OCI-LY7 (cell line): ENCODE data around the gene MSANTD7. TPM values are rescaled to one million over a fixed set of nuclear protein-coding genes. Genes with fewer than 3 reads are reported as not detected.
A peak's percentile ranks its signal among the peaks of the same experiment; 100 is the strongest.

Experiments
- BruUV-seq: library from RNA; stranded (reverse); fragments of 400-500 nt; replicated peaks from 2 replicates; lab custom pipeline; 2021; lab: Mats Ljungman, UMichigan
- CTCF ChIA-PET: fragments of 300-600 bp; sonication (Branson Sonifier 250); formaldehyde crosslinking; loops from one replicate; lab custom pipeline; 2022; ENCODE audit warnings: antibody characterized with exemption; ENCODE audit not compliant: unreplicated experiment; lab: Charles Lee
- POLR2A ChIA-PET: fragments of 300-600 bp; sonication (Branson Sonifier 250); formaldehyde crosslinking; loops from one replicate; lab custom pipeline; 2022; ENCODE audit warnings: antibody characterized with exemption; lab: Charles Lee
- DNase-seq: peaks from one replicate; pipeline ENCODE4 v3.0.0-alpha.2; 2015; ENCODE audit warnings: low spot score
- H2AFZ ChIP-seq: fragments of 200-600 bp; sonication (generic), shearing (Covaris generic); 2 replicates; pipeline ENCODE4 v1.6.1; 2014; ENCODE audit warnings: mild to moderate bottlenecking, antibody characterized with exemption, low read length, moderate library complexity
- H3K27ac ChIP-seq: fragments of 200-600 bp; sonication (generic); 2 replicates; pipeline ENCODE4 v1.5.1; 2014; ENCODE audit warnings: mixed run types, low read depth, mild to moderate bottlenecking, moderate library complexity, low read length, inconsistent platforms; ENCODE audit not compliant: poor library complexity, severe bottlenecking
- H3K36me3 ChIP-seq: fragments of 200-600 bp; sonication (generic); 2 replicates; pipeline ENCODE4 v1.6.1; 2014; ENCODE audit warnings: mild to moderate bottlenecking, antibody characterized with exemption, low read length, moderate library complexity, mixed read lengths; ENCODE audit not compliant: insufficient read depth
- H3K4me1 ChIP-seq: fragments of 200-600 bp; sonication (generic); 2 replicates; pipeline ENCODE4 v1.5.1; 2014; ENCODE audit warnings: mild to moderate bottlenecking, low read length; ENCODE audit not compliant: insufficient read depth, poor library complexity, severe bottlenecking
- H3K4me2 ChIP-seq: fragments of 200-600 bp; sonication (generic); 2 replicates; pipeline ENCODE4 v1.6.1; 2014; ENCODE audit warnings: mild to moderate bottlenecking, low read length
- H3K4me3 ChIP-seq: fragments of 200-600 bp; sonication (generic); 2 replicates; pipeline ENCODE4 v1.5.1; 2014; ENCODE audit warnings: mild to moderate bottlenecking, low read depth, low read length; ENCODE audit not compliant: poor library complexity, severe bottlenecking
- H3K79me2 ChIP-seq: fragments of 200-600 bp; sonication (generic); 2 replicates; pipeline ENCODE4 v1.6.1; 2016; ENCODE audit warnings: low read depth, mild to moderate bottlenecking, low read length, moderate library complexity, mixed read lengths; ENCODE audit not compliant: insufficient read depth
- H3K9me2 ChIP-seq: fragments of 200-600 bp; sonication (generic); 2 replicates; pipeline ENCODE4 v1.6.1; 2016; ENCODE audit warnings: mild to moderate bottlenecking, low read length, mixed read lengths; ENCODE audit not compliant: insufficient read depth
- H3K9me3 ChIP-seq: fragments of 200-600 bp; sonication (generic); 2 replicates; pipeline ENCODE4 v1.6.1; 2014; ENCODE audit warnings: mild to moderate bottlenecking, mixed run types, low read length, mixed read lengths
- H4K20me1 ChIP-seq: fragments of 200-600 bp; sonication (generic); 2 replicates; pipeline ENCODE4 v1.6.1; 2014; ENCODE audit warnings: mild to moderate bottlenecking, antibody characterized with exemption, low read length, moderate library complexity, mixed read lengths; ENCODE audit not compliant: insufficient read depth
- EZH2phosphoT487 ChIP-seq: fragments of 200-600 bp; sonication (generic); IDR thresholded peaks from 2 replicates; pipeline ENCODE4 v1.6.1; 2018; ENCODE audit warnings: low read depth, borderline replicate concordance, mild to moderate bottlenecking, mixed run types, antibody characterized with exemption, low read length, moderate library complexity, mixed read lengths
- intact Hi-C: fragments of 100-400 bp; cut with micrococcal nuclease; formaldehyde crosslinking; loops from one replicate; pipeline ENCODE4 v1.10.0; 2022; ENCODE audit not compliant: unreplicated experiment
- total RNA-seq, 2 experiments: library from RNA; depleted of rRNA in 1 of 2; stranded (reverse); fragments of >200 nt in 1 of 2; shearing (Covaris generic) in 1 of 2; gene quantifications; 2 replicates each; pipeline ENCODE4 v1.2.3, GENCODE V29; 2014 to 2022
- TF ChIP-seq, protein P1 (sequence below): fragments of 200-600 bp; sonication (generic); conservative IDR thresholded peaks from 2 replicates; pipeline ENCODE4 v1.5.1; 2014; ENCODE audit warnings: mild to moderate bottlenecking, antibody characterized with exemption, low read length, moderate library complexity, mixed read lengths

The MSANTD7 gene
- total RNA-seq, 2 experiments from 2014 or later = 26.5 to 29.5 TPM

DNA sequence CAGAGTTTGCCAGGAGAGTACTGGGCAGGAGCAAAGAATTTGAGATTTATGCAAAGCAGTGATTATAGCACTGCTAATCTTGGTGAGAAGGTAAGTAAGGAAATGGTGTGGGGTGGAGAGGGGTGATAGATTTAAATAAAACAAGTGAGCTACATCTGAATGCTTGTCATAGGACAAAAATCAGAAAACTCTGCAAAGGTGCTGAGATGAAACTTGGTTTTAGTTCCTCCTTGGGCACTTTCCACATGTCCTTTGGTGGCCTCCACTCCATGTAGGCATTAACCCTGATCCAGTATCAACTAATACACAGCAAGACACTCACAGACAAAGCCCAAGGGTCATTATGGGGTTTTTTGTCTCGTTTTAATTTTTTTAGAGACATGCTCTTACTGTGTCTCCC, 37.7 kb upstream of the MSANTD7 start:
- Histone ChIP-seq H3K4me3 (no peak overlapping the region), H3K79me2 (no peaks in the 10 kb centered on the region), H3K36me3 (no peaks in the 10 kb centered on the region), H3K9me3 (no peaks in the 10 kb centered on the region), H4K20me1 (no peaks in the 10 kb centered on the region), H3K27ac (peak overlapping the region; percentile 15), H3K9me2 (no peaks in the 10 kb centered on the region), H3K4me2 (peak overlapping the region; percentile 58), H2AFZ (peak overlapping the region; percentile 68), H3K4me1 (peaks cover 41% of the 10 kb centered on the region)
- peak; percentile 43 for DNase-seq
- CTCF ChIA-PET = no interaction called here
- POLR2A ChIA-PET = interaction anchor here (0.7 to 1.3 kb wide), 6 partner anchors 12 to 238 kb away, joined by 3 to 4 read pairs (median 3); no protein-coding TSS in a partner anchor
- intact Hi-C loops = no loop called here
- no TSS peak for BruUV-seq
- no peak for TF ChIP-seq EZH2phosphoT487

DNA sequence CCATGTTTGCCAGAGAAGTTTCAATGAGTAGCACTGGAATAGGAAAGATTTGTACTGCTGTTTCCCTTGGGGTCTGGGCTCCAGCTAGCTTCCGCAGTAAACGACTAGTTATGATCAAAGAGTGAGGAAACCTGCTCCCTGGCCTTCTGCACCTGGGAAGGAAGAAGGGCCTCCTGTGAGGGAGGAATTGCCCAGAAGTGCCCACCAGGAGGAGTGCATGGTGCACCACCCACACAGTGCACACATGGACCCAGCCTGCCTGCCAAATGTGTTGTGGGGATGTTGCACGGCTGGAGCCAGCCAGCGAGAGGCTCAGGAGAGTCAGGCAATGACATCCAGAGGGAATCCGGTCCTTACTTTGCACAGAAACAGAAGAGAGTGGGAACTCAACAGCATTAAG, 36.4 kb upstream of the MSANTD7 start:
- BruUV-seq = no TSS peak
- Histone ChIP-seq H3K27ac (no peak overlapping the region), H2AFZ (no peak overlapping the region), H3K9me2 (no peaks in the 10 kb centered on the region), H3K4me1 (peaks cover 41% of the 10 kb centered on the region), H3K9me3 (no peaks in the 10 kb centered on the region), H3K4me3 (no peak overlapping the region), H3K4me2 (no peak overlapping the region), H3K79me2 (no peaks in the 10 kb centered on the region), H4K20me1 (no peaks in the 10 kb centered on the region), H3K36me3 (no peaks in the 10 kb centered on the region)
- intact Hi-C loops = no loop called here
- no peak for DNase-seq
- POLR2A ChIA-PET = interaction anchor here (0.6 to 1.2 kb wide), 6 partner anchors 15 to 295 kb away, joined by 3 to 5 read pairs (median 4); no protein-coding TSS in a partner anchor
- no peak for TF ChIP-seq EZH2phosphoT487
- TF ChIP-seq, protein P1, sequence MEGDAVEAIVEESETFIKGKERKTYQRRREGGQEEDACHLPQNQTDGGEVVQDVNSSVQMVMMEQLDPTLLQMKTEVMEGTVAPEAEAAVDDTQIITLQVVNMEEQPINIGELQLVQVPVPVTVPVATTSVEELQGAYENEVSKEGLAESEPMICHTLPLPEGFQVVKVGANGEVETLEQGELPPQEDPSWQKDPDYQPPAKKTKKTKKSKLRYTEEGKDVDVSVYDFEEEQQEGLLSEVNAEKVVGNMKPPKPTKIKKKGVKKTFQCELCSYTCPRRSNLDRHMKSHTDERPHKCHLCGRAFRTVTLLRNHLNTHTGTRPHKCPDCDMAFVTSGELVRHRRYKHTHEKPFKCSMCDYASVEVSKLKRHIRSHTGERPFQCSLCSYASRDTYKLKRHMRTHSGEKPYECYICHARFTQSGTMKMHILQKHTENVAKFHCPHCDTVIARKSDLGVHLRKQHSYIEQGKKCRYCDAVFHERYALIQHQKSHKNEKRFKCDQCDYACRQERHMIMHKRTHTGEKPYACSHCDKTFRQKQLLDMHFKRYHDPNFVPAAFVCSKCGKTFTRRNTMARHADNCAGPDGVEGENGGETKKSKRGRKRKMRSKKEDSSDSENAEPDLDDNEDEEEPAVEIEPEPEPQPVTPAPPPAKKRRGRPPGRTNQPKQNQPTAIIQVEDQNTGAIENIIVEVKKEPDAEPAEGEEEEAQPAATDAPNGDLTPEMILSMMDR = peak; percentile 32; the same call in 1 of the 2 replicates
- CTCF ChIA-PET = no interaction called here

DNA sequence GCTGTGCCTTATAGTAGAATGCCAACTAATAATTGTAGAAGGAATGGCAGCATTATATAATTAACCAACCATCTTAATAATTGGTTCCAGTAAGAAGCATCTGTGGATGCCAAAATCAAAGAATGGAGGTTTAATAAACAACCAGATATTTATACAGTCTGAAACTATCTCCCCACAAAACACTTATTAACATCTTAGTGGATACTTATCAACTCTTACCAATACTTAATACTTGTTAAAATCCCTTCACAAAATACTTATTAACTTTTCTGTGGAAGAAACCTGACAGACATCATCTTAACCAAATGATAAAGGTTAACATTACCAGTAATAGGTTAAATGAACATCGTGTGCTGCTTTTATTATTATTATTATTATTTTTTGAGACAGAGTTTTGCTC, 34.3 kb upstream of the MSANTD7 start:
- Histone ChIP-seq H3K9me2 (no peaks in the 10 kb centered on the region), H3K27ac (no peak overlapping the region), H3K4me3 (no peak overlapping the region), H3K4me1 (peaks cover 26% of the 10 kb centered on the region), H2AFZ (no peak overlapping the region), H4K20me1 (no peaks in the 10 kb centered on the region), H3K9me3 (no peaks in the 10 kb centered on the region), H3K4me2 (no peak overlapping the region), H3K36me3 (no peaks in the 10 kb centered on the region), H3K79me2 (no peaks in the 10 kb centered on the region)
- TF ChIP-seq, protein P1 = no peak
- no peak for TF ChIP-seq EZH2phosphoT487
- POLR2A ChIA-PET = interaction anchor here (1.4 kb wide), 1 partner anchor 53 kb away, joined by 3 read pairs; no protein-coding TSS in a partner anchor
- no TSS peak for BruUV-seq
- no peak for DNase-seq
- CTCF ChIA-PET = no interaction called here
- intact Hi-C loops = no loop called here
